Cerebellar cortex (tissue), 1 donor: ENCODE measurements around the gene MEGF11.

Source experiments
- DNase-seq: peaks from one replicate; pipeline ENCODE4 v3.0.0-alpha.2; 2015; ENCODE audit warnings: low spot score

MEGF11 gene

GRCh38 chr15:65970937-65971740 is 282.4 kb downstream of the MEGF11 start:
- peak; percentile 69 for DNase-seq

- DNase-seq: peak; percentile 80
Measured at GRCh38 chr15:65969865-65970816, 283.4 kb downstream of the MEGF11 start.

GRCh38 chr15:65968511-65968910 is 285.0 kb downstream of the MEGF11 start:
- DNase-seq: no peak

- DNase-seq: no peak
Measured at GRCh38 chr15:65964792-65965433, 288.6 kb downstream of the MEGF11 start.

GRCh38 chr15:65963911-65964482 is 289.6 kb downstream of the MEGF11 start:
- no peak for DNase-seq

GRCh38 chr15:65963358-65963757 is 290.2 kb downstream of the MEGF11 start:
- no peak for DNase-seq

GRCh38 chr15:65962187-65962586 is 291.4 kb downstream of the MEGF11 start:
- no peak for DNase-seq

- no peak for DNase-seq
Measured at GRCh38 chr15:65960586-65960985, 293.0 kb downstream of the MEGF11 start.

GRCh38 chr15:65958835-65959234 is 294.7 kb downstream of the MEGF11 start:
- no peak for DNase-seq

GRCh38 chr15:65957451-65957850 is 296.1 kb downstream of the MEGF11 start:
- no peak for DNase-seq

GRCh38 chr15:65956899-65957298 is 296.7 kb downstream of the MEGF11 start:
- DNase-seq: no peak

- no peak for DNase-seq
Measured at GRCh38 chr15:65956307-65956706, 297.2 kb downstream of the MEGF11 start.

- DNase-seq: no peak
Measured at GRCh38 chr15:65954289-65954741, 299.2 kb downstream of the MEGF11 start.

- DNase-seq: no peak
Measured at GRCh38 chr15:65953622-65954021, 299.9 kb downstream of the MEGF11 start.

GRCh38 chr15:65952391-65953053 is 301.0 kb downstream of the MEGF11 start:
- no peak for DNase-seq

- DNase-seq: no peak
Measured at GRCh38 chr15:65951007-65951406, 302.5 kb downstream of the MEGF11 start.

GRCh38 chr15:65949491-65949890 is 304.1 kb downstream of the MEGF11 start:
- DNase-seq: no peak

GRCh38 chr15:65949011-65949410 is 304.5 kb downstream of the MEGF11 start:
- DNase-seq: no peak

- DNase-seq: no peak
Measured at GRCh38 chr15:65948383-65948782, 305.2 kb downstream of the MEGF11 start.

- DNase-seq: no peak
Measured at GRCh38 chr15:65947041-65947440, 306.5 kb downstream of the MEGF11 start.

- DNase-seq: no peak
Measured at GRCh38 chr15:65945616-65946015, 307.9 kb downstream of the MEGF11 start.
